ENCODE results near the gene MSL3B.

Gene MSL3B

DNA sequence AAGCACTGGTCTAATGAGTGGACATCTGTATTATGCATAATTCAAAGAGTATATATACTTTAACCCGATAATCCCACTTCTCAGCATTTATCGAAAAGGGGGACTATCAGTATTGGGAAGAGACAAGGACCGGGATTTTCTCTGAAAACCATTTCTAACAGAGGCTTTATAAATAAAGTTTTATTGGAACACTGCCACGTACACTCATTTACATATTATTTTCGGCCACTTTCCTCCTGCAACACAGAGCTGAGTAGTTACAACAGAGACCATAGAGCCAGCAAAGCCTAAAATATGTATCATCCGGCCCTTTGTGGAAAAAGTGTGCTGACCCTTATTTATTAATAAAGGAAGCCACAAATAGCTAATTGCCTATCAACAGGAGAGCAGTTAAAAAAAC is 17.0 kb downstream of the MSL3B start (continued):
- TF ChIP-seq FOXA2 (IDR thresholded peaks at IDR 0.05) (no peak), RXRA (IDR thresholded peaks at IDR 0.05) (no peak), HNF4A (conservative IDR thresholded peaks at IDR 0.05) (no peak), RAD21 (IDR thresholded peaks at IDR 0.05) (no peak), NR2F2 (IDR thresholded peaks at IDR 0.05) (no peak)
- TF ChIP-seq, protein P1, sequence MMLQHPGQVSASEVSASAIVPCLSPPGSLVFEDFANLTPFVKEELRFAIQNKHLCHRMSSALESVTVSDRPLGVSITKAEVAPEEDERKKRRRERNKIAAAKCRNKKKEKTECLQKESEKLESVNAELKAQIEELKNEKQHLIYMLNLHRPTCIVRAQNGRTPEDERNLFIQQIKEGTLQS (IDR thresholded peaks at IDR 0.05) = no peak
- TF ChIP-seq, protein P2, sequence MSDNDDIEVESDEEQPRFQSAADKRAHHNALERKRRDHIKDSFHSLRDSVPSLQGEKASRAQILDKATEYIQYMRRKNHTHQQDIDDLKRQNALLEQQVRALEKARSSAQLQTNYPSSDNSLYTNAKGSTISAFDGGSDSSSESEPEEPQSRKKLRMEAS (IDR thresholded peaks at IDR 0.05) = no peak

DNA sequence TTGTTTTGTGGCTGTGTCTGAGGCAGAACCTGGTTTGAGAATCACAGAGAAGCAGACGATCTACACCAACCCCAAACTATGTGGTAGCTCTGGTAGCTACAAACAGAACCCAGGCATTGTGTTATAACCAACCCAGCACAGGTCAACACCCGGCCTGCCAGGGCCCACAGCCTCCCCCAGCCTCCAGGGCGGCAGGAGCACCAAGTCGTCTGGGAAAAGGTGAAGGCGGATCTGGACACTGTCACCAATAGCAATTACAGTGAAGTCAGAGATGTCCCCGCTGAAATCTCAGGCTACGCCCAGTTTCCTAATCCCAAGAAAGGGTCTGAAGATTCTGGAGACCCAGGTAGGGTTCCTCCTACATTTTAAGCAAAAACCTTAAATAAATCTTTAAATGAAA is 17.4 kb downstream of the MSL3B start:
- Histone ChIP-seq H3K9ac (ENCODE audit: low read depth in 1 of 2, low read length in 2 of 2) (no peak overlapping the region), H3K4me1 (ENCODE audit: control insufficient read depth in 4 of 4, insufficient read depth in 4 of 4, low read length in 3 of 4) (peaks cover 4 to 8% (median 7%) of the 10 kb centered on the region in 4 donors), H3K27ac (ENCODE audit: low read depth in 1 of 2, low read length in 2 of 2) (no peak overlapping the region), H3K27me3 (ENCODE audit: control insufficient read depth in 4 of 4, insufficient read depth in 4 of 4, low read length in 3 of 4) (no peaks in the 10 kb centered on the region), H3K4me3 (ENCODE audit: low read depth in 1 of 3, low read length in 3 of 3) (no peak overlapping the region), H3K9me3 (ENCODE audit: control insufficient read depth in 4 of 4, low read length in 3 of 4) (no peaks in the 10 kb centered on the region), H3K36me3 (ENCODE audit: control insufficient read depth in 4 of 4, insufficient read depth in 3 of 4, low read depth in 1 of 4, low read length in 3 of 4) (no peaks in the 10 kb centered on the region)
- TF ChIP-seq FOXA2 (IDR thresholded peaks at IDR 0.05) = no peak
- no peak for TF ChIP-seq TAF1 (conservative IDR thresholded peaks at IDR 0.05)
- no peak for TF ChIP-seq HNF4A (conservative IDR thresholded peaks at IDR 0.05)
- no peak for TF ChIP-seq RAD21 (IDR thresholded peaks at IDR 0.05)
- TF ChIP-seq RXRA (IDR thresholded peaks at IDR 0.05) = no peak
- no peak for TF ChIP-seq FOXA1 (IDR thresholded peaks at IDR 0.05)
- TF ChIP-seq GABPA (IDR thresholded peaks at IDR 0.05 in 1 of 2, conservative IDR thresholded peaks at IDR 0.05 in 1 of 2) = no peak
- TF ChIP-seq, protein P3, sequence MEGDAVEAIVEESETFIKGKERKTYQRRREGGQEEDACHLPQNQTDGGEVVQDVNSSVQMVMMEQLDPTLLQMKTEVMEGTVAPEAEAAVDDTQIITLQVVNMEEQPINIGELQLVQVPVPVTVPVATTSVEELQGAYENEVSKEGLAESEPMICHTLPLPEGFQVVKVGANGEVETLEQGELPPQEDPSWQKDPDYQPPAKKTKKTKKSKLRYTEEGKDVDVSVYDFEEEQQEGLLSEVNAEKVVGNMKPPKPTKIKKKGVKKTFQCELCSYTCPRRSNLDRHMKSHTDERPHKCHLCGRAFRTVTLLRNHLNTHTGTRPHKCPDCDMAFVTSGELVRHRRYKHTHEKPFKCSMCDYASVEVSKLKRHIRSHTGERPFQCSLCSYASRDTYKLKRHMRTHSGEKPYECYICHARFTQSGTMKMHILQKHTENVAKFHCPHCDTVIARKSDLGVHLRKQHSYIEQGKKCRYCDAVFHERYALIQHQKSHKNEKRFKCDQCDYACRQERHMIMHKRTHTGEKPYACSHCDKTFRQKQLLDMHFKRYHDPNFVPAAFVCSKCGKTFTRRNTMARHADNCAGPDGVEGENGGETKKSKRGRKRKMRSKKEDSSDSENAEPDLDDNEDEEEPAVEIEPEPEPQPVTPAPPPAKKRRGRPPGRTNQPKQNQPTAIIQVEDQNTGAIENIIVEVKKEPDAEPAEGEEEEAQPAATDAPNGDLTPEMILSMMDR (IDR thresholded peaks at IDR 0.05; ENCODE audit: low read depth, low read length, missing input control) = no peak
- TF ChIP-seq YY1 (IDR thresholded peaks at IDR 0.05) = no peak
- no peak for TF ChIP-seq SP1 (IDR thresholded peaks at IDR 0.05)
- no peak for TF ChIP-seq JUND (IDR thresholded peaks at IDR 0.05)
- TF ChIP-seq HNF4G (IDR thresholded peaks at IDR 0.05) = no peak
- TF ChIP-seq EGR1 (IDR thresholded peaks at IDR 0.05; ENCODE audit: low read depth in 2 of 2) = no peak
- TF ChIP-seq, protein P4, sequence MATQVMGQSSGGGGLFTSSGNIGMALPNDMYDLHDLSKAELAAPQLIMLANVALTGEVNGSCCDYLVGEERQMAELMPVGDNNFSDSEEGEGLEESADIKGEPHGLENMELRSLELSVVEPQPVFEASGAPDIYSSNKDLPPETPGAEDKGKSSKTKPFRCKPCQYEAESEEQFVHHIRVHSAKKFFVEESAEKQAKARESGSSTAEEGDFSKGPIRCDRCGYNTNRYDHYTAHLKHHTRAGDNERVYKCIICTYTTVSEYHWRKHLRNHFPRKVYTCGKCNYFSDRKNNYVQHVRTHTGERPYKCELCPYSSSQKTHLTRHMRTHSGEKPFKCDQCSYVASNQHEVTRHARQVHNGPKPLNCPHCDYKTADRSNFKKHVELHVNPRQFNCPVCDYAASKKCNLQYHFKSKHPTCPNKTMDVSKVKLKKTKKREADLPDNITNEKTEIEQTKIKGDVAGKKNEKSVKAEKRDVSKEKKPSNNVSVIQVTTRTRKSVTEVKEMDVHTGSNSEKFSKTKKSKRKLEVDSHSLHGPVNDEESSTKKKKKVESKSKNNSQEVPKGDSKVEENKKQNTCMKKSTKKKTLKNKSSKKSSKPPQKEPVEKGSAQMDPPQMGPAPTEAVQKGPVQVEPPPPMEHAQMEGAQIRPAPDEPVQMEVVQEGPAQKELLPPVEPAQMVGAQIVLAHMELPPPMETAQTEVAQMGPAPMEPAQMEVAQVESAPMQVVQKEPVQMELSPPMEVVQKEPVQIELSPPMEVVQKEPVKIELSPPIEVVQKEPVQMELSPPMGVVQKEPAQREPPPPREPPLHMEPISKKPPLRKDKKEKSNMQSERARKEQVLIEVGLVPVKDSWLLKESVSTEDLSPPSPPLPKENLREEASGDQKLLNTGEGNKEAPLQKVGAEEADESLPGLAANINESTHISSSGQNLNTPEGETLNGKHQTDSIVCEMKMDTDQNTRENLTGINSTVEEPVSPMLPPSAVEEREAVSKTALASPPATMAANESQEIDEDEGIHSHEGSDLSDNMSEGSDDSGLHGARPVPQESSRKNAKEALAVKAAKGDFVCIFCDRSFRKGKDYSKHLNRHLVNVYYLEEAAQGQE (IDR thresholded peaks at IDR 0.05) = no peak
- TF ChIP-seq, protein P1 (IDR thresholded peaks at IDR 0.05) = no peak
- TF ChIP-seq, protein P5, sequence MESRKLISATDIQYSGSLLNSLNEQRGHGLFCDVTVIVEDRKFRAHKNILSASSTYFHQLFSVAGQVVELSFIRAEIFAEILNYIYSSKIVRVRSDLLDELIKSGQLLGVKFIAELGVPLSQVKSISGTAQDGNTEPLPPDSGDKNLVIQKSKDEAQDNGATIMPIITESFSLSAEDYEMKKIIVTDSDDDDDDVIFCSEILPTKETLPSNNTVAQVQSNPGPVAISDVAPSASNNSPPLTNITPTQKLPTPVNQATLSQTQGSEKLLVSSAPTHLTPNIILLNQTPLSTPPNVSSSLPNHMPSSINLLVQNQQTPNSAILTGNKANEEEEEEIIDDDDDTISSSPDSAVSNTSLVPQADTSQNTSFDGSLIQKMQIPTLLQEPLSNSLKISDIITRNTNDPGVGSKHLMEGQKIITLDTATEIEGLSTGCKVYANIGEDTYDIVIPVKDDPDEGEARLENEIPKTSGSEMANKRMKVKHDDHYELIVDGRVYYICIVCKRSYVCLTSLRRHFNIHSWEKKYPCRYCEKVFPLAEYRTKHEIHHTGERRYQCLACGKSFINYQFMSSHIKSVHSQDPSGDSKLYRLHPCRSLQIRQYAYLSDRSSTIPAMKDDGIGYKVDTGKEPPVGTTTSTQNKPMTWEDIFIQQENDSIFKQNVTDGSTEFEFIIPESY (IDR thresholded peaks at IDR 0.05) = no peak
- TF ChIP-seq, protein P2 (IDR thresholded peaks at IDR 0.05) = no peak
- TF ChIP-seq NR2F2 (IDR thresholded peaks at IDR 0.05) = no peak
- peak; percentile 21 for DNase-seq (ENCODE audit: low spot score)
- WGBS = 95% methylated on average over 7 of the region's 7 CpGs
